Mesenchymal stem cell (in vitro differentiated cells and primary cell): Measurements from ENCODE around the gene TARBP1.

Source experiments
- DNase-seq: peaks from one replicate; pipeline ENCODE4 v3.0.0-alpha.2; 2013
- H2AFZ ChIP-seq: one replicate; pipeline ENCODE4 v1.6.1; 2013; ENCODE audit warnings: low read depth, mild to moderate bottlenecking, control low read depth, inconsistent platforms, low read length, moderate library complexity
- H2AK5ac ChIP-seq: 2 replicates; pipeline ENCODE4 v1.6.1; 2013; ENCODE audit warnings: low read length, moderate library complexity, mild to moderate bottlenecking, inconsistent platforms; ENCODE audit not compliant: severe bottlenecking
- H2BK120ac ChIP-seq: one replicate; pipeline ENCODE4 v1.6.1; 2013; ENCODE audit warnings: low read depth, mild to moderate bottlenecking, inconsistent platforms, low read length, moderate library complexity
- H2BK12ac ChIP-seq, 2 experiments: one replicate each; pipeline ENCODE4 v1.6.1; 2013; ENCODE audit warnings: inconsistent platforms in 2 of 2, low read length in 2 of 2, mild to moderate bottlenecking in 2 of 2, moderate library complexity in 2 of 2, control low read depth in 1 of 2
- H2BK15ac ChIP-seq: one replicate; pipeline ENCODE4 v1.6.1; 2013; ENCODE audit warnings: mild to moderate bottlenecking, low read depth, inconsistent platforms; ENCODE audit not compliant: poor library complexity, severe bottlenecking
- H2BK5ac ChIP-seq: 2 replicates; pipeline ENCODE4 v1.6.1; 2013; ENCODE audit warnings: low read depth, mild to moderate bottlenecking, low read length, control low read depth, inconsistent platforms; ENCODE audit not compliant: poor library complexity, severe bottlenecking
- H3K14ac ChIP-seq, 2 experiments: one replicate each; pipeline ENCODE4 v1.6.1; 2013; ENCODE audit warnings: inconsistent platforms in 2 of 2, low read length in 2 of 2, control low read depth in 1 of 2, mild to moderate bottlenecking in 1 of 2, moderate library complexity in 1 of 2
- H3K18ac ChIP-seq, 2 experiments: one replicate each; pipeline ENCODE4 v1.6.1; 2013; ENCODE audit warnings: inconsistent platforms in 2 of 2, low read length in 2 of 2, control low read depth in 1 of 2, low read depth in 1 of 2, mild to moderate bottlenecking in 1 of 2
- H3K23ac ChIP-seq, 2 experiments: one replicate each; pipeline ENCODE4 v1.6.1; 2013; ENCODE audit warnings: inconsistent platforms in 2 of 2, low read length in 2 of 2, mild to moderate bottlenecking in 2 of 2, moderate library complexity in 2 of 2, control low read depth in 1 of 2
- H3K27ac ChIP-seq: 2 replicates; pipeline ENCODE4 v1.5.1; 2013; ENCODE audit warnings: mild to moderate bottlenecking, moderate library complexity, low read length, control low read depth, inconsistent platforms; ENCODE audit not compliant: poor library complexity, severe bottlenecking
- H3K27me3 ChIP-seq, 2 experiments: 2 replicates each; pipeline versions ENCODE4 v1.6.1 to v1.7.0; 2013; ENCODE audit warnings: low read length in 2 of 2, mild to moderate bottlenecking in 2 of 2, moderate library complexity in 2 of 2, control low read depth in 1 of 2, inconsistent platforms in 1 of 2; ENCODE audit not compliant: control insufficient read depth in 1 of 2, insufficient read depth in 1 of 2
- H3K36me3 ChIP-seq, 2 experiments: 2 replicates each; pipeline versions ENCODE4 v1.6.1 to v1.7.0; 2013; ENCODE audit warnings: low read length in 2 of 2, control low read depth in 1 of 2, inconsistent platforms in 1 of 2, low read depth in 1 of 2, mild to moderate bottlenecking in 1 of 2; ENCODE audit not compliant: insufficient read depth in 2 of 2, control insufficient read depth in 1 of 2
- H3K4ac ChIP-seq, 2 experiments: one replicate each; pipeline ENCODE4 v1.6.1; 2013; ENCODE audit warnings: inconsistent platforms in 2 of 2, low read length in 2 of 2, mild to moderate bottlenecking in 2 of 2, moderate library complexity in 2 of 2, control low read depth in 1 of 2, low read depth in 1 of 2
- H3K4me1 ChIP-seq: 2 replicates; pipeline ENCODE4 v1.6.1; 2013; ENCODE audit warnings: low read depth, low read length, control low read depth; ENCODE audit not compliant: control insufficient read depth, insufficient read depth
- H3K4me2 ChIP-seq: 2 replicates; pipeline ENCODE4 v1.6.1; 2013; ENCODE audit warnings: low read length, mild to moderate bottlenecking, inconsistent platforms; ENCODE audit not compliant: poor library complexity, severe bottlenecking
- H3K4me3 ChIP-seq, 2 experiments: 2 replicates each; pipeline versions ENCODE4 v1.5.1 to v1.7.0; 2013; ENCODE audit warnings: low read length in 2 of 2, mild to moderate bottlenecking in 2 of 2, control low read depth in 1 of 2, low read depth in 1 of 2; ENCODE audit not compliant: insufficient read depth in 1 of 2
- H3K79me1 ChIP-seq: replicated peaks from 2 replicates; pipeline ENCODE4 v1.6.1; 2013; ENCODE audit warnings: mild to moderate bottlenecking, control low read depth, low read length, inconsistent platforms; ENCODE audit not compliant: poor library complexity, severe bottlenecking
- H3K9ac ChIP-seq: 2 replicates; pipeline ENCODE4 v1.7.0; 2013; ENCODE audit warnings: mild to moderate bottlenecking, low read length, moderate library complexity
- H3K9me3 ChIP-seq: 2 replicates; pipeline ENCODE4 v1.7.0; 2013; ENCODE audit warnings: mild to moderate bottlenecking, low read length; ENCODE audit not compliant: control insufficient read depth
- H4K8ac ChIP-seq: one replicate; pipeline ENCODE4 v1.6.1; 2013; ENCODE audit warnings: inconsistent platforms, mild to moderate bottlenecking, low read length, moderate library complexity
- H4K91ac ChIP-seq: one replicate; pipeline ENCODE4 v1.6.1; 2013; ENCODE audit warnings: mild to moderate bottlenecking, low read length, inconsistent platforms
- WGBS: methylation state at CpG from one replicate; pipeline ENCODE4 v1.1.7; 2013; ENCODE audit warnings: mixed read lengths; 5-methylcytosine and 5-hydroxymethylcytosine counted together

Gene TARBP1

DNA sequence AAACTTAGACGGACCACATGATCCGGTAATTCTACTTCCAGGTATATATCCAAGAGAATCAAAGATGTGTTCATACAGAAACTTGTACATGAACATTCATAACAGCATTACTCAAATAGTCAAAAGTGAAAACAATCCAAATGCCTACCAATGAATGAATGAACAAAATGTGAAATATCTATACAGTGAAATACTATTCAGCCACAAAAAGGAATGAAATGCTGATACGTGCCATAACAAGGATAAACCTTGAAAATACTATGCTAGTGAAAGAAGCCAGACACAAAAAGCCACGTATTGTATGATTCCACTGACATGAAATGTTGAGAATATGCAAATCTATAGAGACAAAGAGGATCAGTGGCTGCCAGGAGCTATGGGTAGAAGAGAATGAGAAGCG, 18.3 kb downstream of the TARBP1 start:
- Histone ChIP-seq H4K91ac (no peak overlapping the region), H3K23ac (no peak overlapping the region), H3K27me3 (no peaks in the 10 kb centered on the region), H2BK12ac (no peak overlapping the region), H2AK5ac (no peak overlapping the region), H3K79me1 (no peaks in the 10 kb centered on the region), H2BK5ac (no peak overlapping the region), H4K8ac (no peak overlapping the region), H3K14ac (no peak overlapping the region), H3K27ac (no peak overlapping the region), H3K4ac (no peak overlapping the region), H2AFZ (no peak overlapping the region), H2BK120ac (no peak overlapping the region), H3K9ac (no peak overlapping the region), H3K36me3 (peaks cover 0 to 67% of the 10 kb centered on the region in 2 experiments), H3K4me2 (no peak overlapping the region), H2BK15ac (no peak overlapping the region), H3K4me3 (no peak overlapping the region), H3K4me1 (no peaks in the 10 kb centered on the region), H3K18ac (no peak overlapping the region), H3K9me3 (no peaks in the 10 kb centered on the region)
- DNase-seq: no peak
- WGBS: 96% methylated on average over 3 of the region's 5 CpGs

DNA sequence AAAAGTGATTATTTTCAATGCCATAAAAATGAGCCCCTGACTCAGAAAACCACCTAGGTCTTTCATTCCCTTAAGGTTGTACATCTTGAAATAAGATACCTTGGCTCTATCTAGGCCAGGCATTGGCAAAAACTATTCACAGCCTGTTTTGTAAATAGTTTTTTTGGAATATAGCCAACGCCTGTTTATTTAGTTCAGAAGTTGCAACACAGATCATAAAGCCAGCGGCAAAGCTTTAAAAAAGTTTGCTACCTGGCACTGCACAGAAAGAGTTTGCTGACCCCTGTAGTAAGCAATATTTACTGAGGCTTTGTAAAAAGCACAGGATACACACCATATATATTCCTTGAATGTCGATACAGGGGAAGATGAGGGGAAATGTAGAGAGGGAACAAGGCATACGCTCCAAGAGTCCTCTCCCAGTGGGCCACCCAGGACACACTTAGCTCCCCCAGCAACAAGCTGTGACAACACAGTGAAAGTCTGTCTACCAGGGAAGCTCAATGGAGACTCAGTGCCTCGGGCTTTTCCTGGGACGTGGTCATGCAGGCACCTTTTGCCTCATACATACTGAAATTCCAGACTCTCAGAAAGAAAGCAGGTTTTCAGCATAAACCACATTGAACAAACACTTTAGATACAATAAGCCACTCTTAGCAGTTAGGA, 20.5 kb downstream of the TARBP1 start:
- no peaks in the 10 kb centered on the region for H3K4me1 ChIP-seq
- H3K18ac ChIP-seq: no peak overlapping the region
- no peak overlapping the region for H2BK5ac ChIP-seq
- no peak overlapping the region for H2BK12ac ChIP-seq
- no peak overlapping the region for H2AK5ac ChIP-seq
- no peak overlapping the region for H3K4me3 ChIP-seq
- no peaks in the 10 kb centered on the region for H3K9me3 ChIP-seq
- no peak overlapping the region for H2BK15ac ChIP-seq
- no peak overlapping the region for H3K4me2 ChIP-seq
- no peak overlapping the region for H2AFZ ChIP-seq
- no peak overlapping the region for H3K23ac ChIP-seq
- no peak overlapping the region for H2BK120ac ChIP-seq
- WGBS: 95% methylated on average over 6 of the region's 6 CpGs
- no peaks in the 10 kb centered on the region for H3K79me1 ChIP-seq
- no peak overlapping the region for H4K8ac ChIP-seq
- no peaks in the 10 kb centered on the region for H3K27me3 ChIP-seq
- no peak overlapping the region for H3K9ac ChIP-seq
- no peak overlapping the region for H3K14ac ChIP-seq
- DNase-seq: no peak
- peaks cover 0 to 52% of the 10 kb centered on the region in 2 experiments for H3K36me3 ChIP-seq
- H4K91ac ChIP-seq: no peak overlapping the region
- no peak overlapping the region for H3K27ac ChIP-seq
- H3K4ac ChIP-seq: no peak overlapping the region

GRCh38 chr1:234454926-234455325, 24.1 kb downstream of the TARBP1 start:
- Histone ChIP-seq H2AK5ac (no peak overlapping the region), H3K4me1 (no peaks in the 10 kb centered on the region), H4K8ac (no peak overlapping the region), H3K4me2 (no peak overlapping the region), H2BK120ac (no peak overlapping the region), H3K4me3 (no peak overlapping the region), H3K36me3 (peaks cover 0 to 49% of the 10 kb centered on the region in 2 experiments), H3K23ac (no peak overlapping the region), H3K9me3 (no peaks in the 10 kb centered on the region), H4K91ac (no peak overlapping the region), H3K14ac (no peak overlapping the region), H2BK5ac (no peak overlapping the region), H3K27me3 (no peaks in the 10 kb centered on the region), H3K79me1 (no peaks in the 10 kb centered on the region), H3K9ac (no peak overlapping the region), H3K4ac (no peak overlapping the region), H2AFZ (no peak overlapping the region), H2BK15ac (no peak overlapping the region), H3K27ac (no peak overlapping the region), H2BK12ac (no peak overlapping the region), H3K18ac (no peak overlapping the region)
- no peak for DNase-seq
- WGBS: 96% methylated on average over 5 of the region's 6 CpGs

GRCh38 chr1:234452406-234452965, 26.5 kb downstream of the TARBP1 start:
- WGBS: no CpG with 5 or more reads among the region's 2 CpGs
- H2BK12ac ChIP-seq: no peak overlapping the region

More at GRCh38 chr1:234452406-234452965, 26.5 kb downstream of the TARBP1 start:
- Histone ChIP-seq H2AFZ (no peak overlapping the region), H3K27ac (no peak overlapping the region), H3K27me3 (no peaks in the 10 kb centered on the region), H3K18ac (no peak overlapping the region), H3K23ac (no peak overlapping the region), H3K36me3 (peaks cover 0 to 62% of the 10 kb centered on the region in 2 experiments), H2BK15ac (no peak overlapping the region), H3K4me1 (no peaks in the 10 kb centered on the region), H2AK5ac (no peak overlapping the region), H3K9me3 (no peaks in the 10 kb centered on the region), H3K4me2 (no peak overlapping the region), H4K8ac (no peak overlapping the region), H3K79me1 (no peaks in the 10 kb centered on the region), H4K91ac (no peak overlapping the region), H3K4ac (no peak overlapping the region), H3K4me3 (no peak overlapping the region), H3K9ac (no peak overlapping the region), H2BK120ac (no peak overlapping the region), H2BK5ac (no peak overlapping the region), H3K14ac (no peak overlapping the region)
- DNase-seq: no peak
